ENCODE results near the gene UST.
"Not testable (repeated sequence)": the region's sequence is repeated elsewhere in the genome, so short reads cannot be mapped to it uniquely, and the experiment has no call there.

The UST gene

DNA sequence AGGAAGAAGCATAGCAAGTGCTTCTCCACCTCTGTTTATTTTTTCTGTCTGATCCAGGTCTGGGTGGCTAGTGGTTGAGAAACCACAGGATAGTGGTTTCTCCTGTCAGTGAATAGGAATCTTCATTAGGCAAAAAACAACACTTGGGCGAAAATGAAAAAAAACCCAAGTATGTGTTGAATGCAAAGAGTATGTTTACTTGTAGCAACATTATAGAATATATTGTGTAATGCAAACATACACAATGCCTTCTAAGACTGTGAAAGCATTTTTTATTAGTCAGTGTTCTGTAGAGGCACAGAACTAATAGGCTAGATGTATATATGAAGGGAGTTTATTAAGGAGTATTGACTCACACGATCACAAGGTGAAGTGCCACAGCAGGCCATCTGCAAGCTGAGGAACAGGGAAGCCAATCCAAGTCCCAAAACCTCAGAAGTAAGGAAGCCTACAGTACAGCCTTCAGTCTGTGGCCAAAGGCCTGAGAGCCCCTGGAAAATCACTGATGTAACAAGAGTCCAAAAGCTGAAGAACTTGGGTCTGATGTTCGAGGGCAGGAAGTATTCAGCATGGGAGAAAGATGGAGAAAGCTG lies 111.1 kb downstream of the UST start:
- Histone ChIP-seq H3K27ac (replicated peaks; ENCODE audit: low read length) (no peak overlapping the region), H2BK12ac (ENCODE audit: low read length) (no peak overlapping the region), H3K4me2 (ENCODE audit: insufficient read depth, low read length, poor library complexity, severe bottlenecking) (no peak overlapping the region), H3K9me3 (replicated peaks in 1 of 2; ENCODE audit: control insufficient read depth in 2 of 2, insufficient read depth in 1 of 2, low read depth in 1 of 2, low read length in 2 of 2) (no peaks in the 10 kb centered on the region), H4K8ac (ENCODE audit: low read depth, low read length) (no peak overlapping the region), H2AFZ (ENCODE audit: low read length) (no peak overlapping the region), H3K79me1 (ENCODE audit: low read depth, low read length) (no peaks in the 10 kb centered on the region), H3K36me3 (replicated peaks in 1 of 2; ENCODE audit: control insufficient read depth in 2 of 2, insufficient read depth in 2 of 2, low read length in 2 of 2) (no peaks in the 10 kb centered on the region), H4K91ac (ENCODE audit: low read depth, low read length, poor library complexity) (no peak overlapping the region), H2AK5ac (ENCODE audit: low read depth, low read length) (no peak overlapping the region), H3K4ac (ENCODE audit: low read length) (no peak overlapping the region), H3K14ac (ENCODE audit: low read length) (no peak overlapping the region), H3K9ac (ENCODE audit: low read depth, low read length, poor library complexity) (no peak overlapping the region), H2BK5ac (ENCODE audit: low read length) (no peak overlapping the region), H2BK15ac (ENCODE audit: low read length) (no peak overlapping the region), H3K27me3 (ENCODE audit: control insufficient read depth in 3 of 3, insufficient read depth in 3 of 3, low read depth in 1 of 3, low read length in 3 of 3) (no peaks in the 10 kb centered on the region), H2BK120ac (ENCODE audit: low read depth, low read length) (no peak overlapping the region), H3K4me3 (ENCODE audit: low read length in 2 of 2) (no peak overlapping the region), H3K18ac (ENCODE audit: low read length) (no peak overlapping the region), H3K4me1 (ENCODE audit: control insufficient read depth in 2 of 2, insufficient read depth in 1 of 2, low read depth in 1 of 2, low read length in 2 of 2) (peaks cover 0 to 4% of the 10 kb centered on the region in 2 donors), H3K23ac (ENCODE audit: low read depth, low read length, poor library complexity) (no peak overlapping the region)
- no CpG with 5 or more reads among the region's 3 CpGs for WGBS, 2 donors (ENCODE audit: extremely low coverage in 2 of 2, insufficient read length in 2 of 2, insufficient replicate concordance in 1 of 2)
- DNase-seq (ENCODE audit: low spot score) = no peak

DNA sequence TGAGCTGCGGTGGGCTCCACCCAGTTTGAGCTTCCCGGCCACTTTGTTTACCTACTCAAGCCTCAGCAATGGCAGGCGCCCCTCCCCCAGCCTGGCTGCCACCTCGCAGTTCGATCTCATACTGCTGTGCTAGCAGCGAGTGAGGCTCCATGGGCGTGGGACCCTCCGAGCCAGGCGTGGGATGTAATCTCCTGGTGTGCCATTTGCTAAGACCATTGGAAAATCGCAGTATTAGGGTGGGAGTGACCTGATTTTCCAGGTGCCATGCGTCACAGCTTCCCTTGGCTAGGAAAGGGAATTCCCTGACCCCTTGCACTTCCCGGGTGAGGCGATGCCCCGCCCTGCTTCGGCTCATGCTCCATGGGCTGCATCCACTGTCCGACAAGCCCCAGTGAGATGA lies 117.3 kb downstream of the UST start:
- not testable (repeated sequence) for H3K4me1 ChIP-seq (ENCODE audit: control insufficient read depth in 2 of 2, insufficient read depth in 1 of 2, low read depth in 1 of 2, low read length in 2 of 2); H2BK12ac ChIP-seq (ENCODE audit: low read length); H3K36me3 ChIP-seq (replicated peaks in 1 of 2; ENCODE audit: control insufficient read depth in 2 of 2, insufficient read depth in 2 of 2, low read length in 2 of 2); H2BK15ac ChIP-seq (ENCODE audit: low read length); H3K4me2 ChIP-seq (ENCODE audit: insufficient read depth, low read length, poor library complexity, severe bottlenecking); H2BK120ac ChIP-seq (ENCODE audit: low read depth, low read length); H4K91ac ChIP-seq (ENCODE audit: low read depth, low read length, poor library complexity); H3K4ac ChIP-seq (ENCODE audit: low read length); H2BK5ac ChIP-seq (ENCODE audit: low read length); H4K8ac ChIP-seq (ENCODE audit: low read depth, low read length); H3K79me1 ChIP-seq (ENCODE audit: low read depth, low read length); H2AFZ ChIP-seq (ENCODE audit: low read length); H3K9me3 ChIP-seq (replicated peaks in 1 of 2; ENCODE audit: control insufficient read depth in 2 of 2, insufficient read depth in 1 of 2, low read depth in 1 of 2, low read length in 2 of 2); H3K9ac ChIP-seq (ENCODE audit: low read depth, low read length, poor library complexity); H3K27ac ChIP-seq (replicated peaks; ENCODE audit: low read length); H3K23ac ChIP-seq (ENCODE audit: low read depth, low read length, poor library complexity); H3K14ac ChIP-seq (ENCODE audit: low read length); H3K4me3 ChIP-seq (ENCODE audit: low read length in 2 of 2); H3K18ac ChIP-seq (ENCODE audit: low read length); DNase-seq (ENCODE audit: low spot score); H3K27me3 ChIP-seq (ENCODE audit: control insufficient read depth in 3 of 3, insufficient read depth in 3 of 3, low read depth in 1 of 3, low read length in 3 of 3); H2AK5ac ChIP-seq (ENCODE audit: low read depth, low read length)
- no CpG with 5 or more reads among the region's 16 CpGs for WGBS, 2 donors (ENCODE audit: extremely low coverage in 2 of 2, insufficient read length in 2 of 2, insufficient replicate concordance in 1 of 2)

DNA sequence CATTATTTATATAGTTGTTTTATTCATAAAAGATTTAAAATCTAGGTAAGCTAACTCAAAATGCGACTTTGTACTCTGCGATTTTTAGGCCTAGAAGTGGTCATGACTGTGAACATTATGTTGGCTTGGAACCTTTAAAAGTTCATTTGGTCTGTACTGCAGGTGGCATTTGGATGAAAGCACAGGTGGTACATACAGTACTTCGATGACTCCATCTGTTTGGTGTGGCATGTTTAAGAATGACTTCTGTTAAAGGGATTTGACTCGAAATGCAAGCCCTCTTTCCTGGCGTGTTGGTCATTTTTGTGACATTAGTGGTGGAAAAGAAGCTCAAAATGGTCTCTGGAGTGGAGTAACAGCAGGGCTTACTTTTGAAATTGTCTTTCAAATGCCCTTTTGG lies 118.1 kb downstream of the UST start:
- no peak overlapping the region for H3K14ac ChIP-seq (ENCODE audit: low read length)
- DNase-seq (ENCODE audit: low spot score) = no peak
- WGBS, 2 donors (ENCODE audit: extremely low coverage in 2 of 2, insufficient read length in 2 of 2, insufficient replicate concordance in 1 of 2) = no CpG with 5 or more reads among the region's 5 CpGs
- H2AFZ ChIP-seq (ENCODE audit: low read length) = no peak overlapping the region
- no peak overlapping the region for H4K8ac ChIP-seq (ENCODE audit: low read depth, low read length)
- H2BK120ac ChIP-seq (ENCODE audit: low read depth, low read length) = no peak overlapping the region
- no peak overlapping the region for H4K91ac ChIP-seq (ENCODE audit: low read depth, low read length, poor library complexity)
- no peak overlapping the region for H3K4me3 ChIP-seq (ENCODE audit: low read length in 2 of 2)
- no peak overlapping the region for H3K23ac ChIP-seq (ENCODE audit: low read depth, low read length, poor library complexity)
- H2BK12ac ChIP-seq (ENCODE audit: low read length) = no peak overlapping the region
- no peaks in the 10 kb centered on the region for H3K27me3 ChIP-seq (ENCODE audit: control insufficient read depth in 3 of 3, insufficient read depth in 3 of 3, low read depth in 1 of 3, low read length in 3 of 3)
- no peaks in the 10 kb centered on the region for H3K9me3 ChIP-seq (replicated peaks in 1 of 2; ENCODE audit: control insufficient read depth in 2 of 2, insufficient read depth in 1 of 2, low read depth in 1 of 2, low read length in 2 of 2)
- no peak overlapping the region for H3K9ac ChIP-seq (ENCODE audit: low read depth, low read length, poor library complexity)
- no peak overlapping the region for H3K18ac ChIP-seq (ENCODE audit: low read length)
- H3K4me1 ChIP-seq (ENCODE audit: control insufficient read depth in 2 of 2, insufficient read depth in 1 of 2, low read depth in 1 of 2, low read length in 2 of 2) = peaks cover 4 to 14% of the 10 kb centered on the region in 2 donors
- no peaks in the 10 kb centered on the region for H3K79me1 ChIP-seq (ENCODE audit: low read depth, low read length)
- H3K36me3 ChIP-seq (replicated peaks in 1 of 2; ENCODE audit: control insufficient read depth in 2 of 2, insufficient read depth in 2 of 2, low read length in 2 of 2) = no peaks in the 10 kb centered on the region
- H3K4me2 ChIP-seq (ENCODE audit: insufficient read depth, low read length, poor library complexity, severe bottlenecking) = no peak overlapping the region
- H2AK5ac ChIP-seq (ENCODE audit: low read depth, low read length) = no peak overlapping the region
- H2BK5ac ChIP-seq (ENCODE audit: low read length) = no peak overlapping the region
- no peak overlapping the region for H3K4ac ChIP-seq (ENCODE audit: low read length)
- no peak overlapping the region for H3K27ac ChIP-seq (replicated peaks; ENCODE audit: low read length)
- no peak overlapping the region for H2BK15ac ChIP-seq (ENCODE audit: low read length)

DNA sequence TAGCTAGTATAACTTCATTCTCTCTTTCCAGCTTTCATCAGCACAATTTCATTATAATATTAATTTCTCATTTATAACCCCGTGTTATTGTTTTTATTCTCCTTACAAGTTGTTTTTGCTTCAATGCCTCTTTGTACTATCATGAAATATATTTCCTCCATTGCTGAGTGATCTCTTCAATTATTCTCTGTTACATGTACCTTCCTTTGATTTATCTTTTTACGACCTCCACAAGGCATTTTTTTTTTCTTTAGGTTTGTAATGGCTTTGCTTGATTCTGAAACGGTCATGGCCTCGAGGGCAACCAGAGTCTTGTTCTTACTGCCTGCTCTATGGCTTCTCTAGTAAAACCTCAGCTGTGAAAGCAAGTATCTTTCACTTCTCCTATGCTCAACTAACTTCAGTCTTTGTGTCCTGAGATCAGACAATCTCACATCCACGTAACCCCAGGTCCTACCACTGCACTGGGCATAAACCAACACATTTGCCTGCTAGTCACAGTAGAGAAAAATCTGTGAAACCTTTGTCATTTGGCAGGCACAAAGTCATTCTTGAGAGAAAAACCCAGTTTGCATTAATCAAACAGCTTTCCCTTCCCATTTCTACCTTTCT lies 119.9 kb downstream of the UST start:
- no peak for DNase-seq (ENCODE audit: low spot score)
- Histone ChIP-seq H3K23ac (ENCODE audit: low read depth, low read length, poor library complexity) (no peak overlapping the region), H3K79me1 (ENCODE audit: low read depth, low read length) (no peaks in the 10 kb centered on the region), H4K8ac (ENCODE audit: low read depth, low read length) (no peak overlapping the region), H2AK5ac (ENCODE audit: low read depth, low read length) (no peak overlapping the region), H3K4me3 (ENCODE audit: low read length in 2 of 2) (no peak overlapping the region), H3K18ac (ENCODE audit: low read length) (no peak overlapping the region), H3K4me2 (ENCODE audit: insufficient read depth, low read length, poor library complexity, severe bottlenecking) (no peak overlapping the region), H3K27me3 (ENCODE audit: control insufficient read depth in 3 of 3, insufficient read depth in 3 of 3, low read depth in 1 of 3, low read length in 3 of 3) (no peaks in the 10 kb centered on the region), H3K9ac (ENCODE audit: low read depth, low read length, poor library complexity) (no peak overlapping the region), H3K27ac (replicated peaks; ENCODE audit: low read length) (no peak overlapping the region), H3K36me3 (replicated peaks in 1 of 2; ENCODE audit: control insufficient read depth in 2 of 2, insufficient read depth in 2 of 2, low read length in 2 of 2) (no peaks in the 10 kb centered on the region), H2BK120ac (ENCODE audit: low read depth, low read length) (no peak overlapping the region), H3K4ac (ENCODE audit: low read length) (no peak overlapping the region), H2BK12ac (ENCODE audit: low read length) (no peak overlapping the region), H3K14ac (ENCODE audit: low read length) (no peak overlapping the region), H3K9me3 (replicated peaks in 1 of 2; ENCODE audit: control insufficient read depth in 2 of 2, insufficient read depth in 1 of 2, low read depth in 1 of 2, low read length in 2 of 2) (no peaks in the 10 kb centered on the region), H2AFZ (ENCODE audit: low read length) (no peak overlapping the region), H2BK15ac (ENCODE audit: low read length) (no peak overlapping the region), H3K4me1 (ENCODE audit: control insufficient read depth in 2 of 2, insufficient read depth in 1 of 2, low read depth in 1 of 2, low read length in 2 of 2) (peaks cover 4 to 14% of the 10 kb centered on the region in 2 donors), H2BK5ac (ENCODE audit: low read length) (no peak overlapping the region), H4K91ac (ENCODE audit: low read depth, low read length, poor library complexity) (no peak overlapping the region)
- WGBS, 2 donors (ENCODE audit: extremely low coverage in 2 of 2, insufficient read length in 2 of 2, insufficient replicate concordance in 1 of 2) = 100% methylated on average over 1 of the region's 5 CpGs
